Activated T-helper 9 cell treated with anti-CD3 and anti-CD28 coated beads, Interleukin-2, amount 50 U/mL, for 16 hours (primary cell): ENCODE data around the gene GMDS.

ENCODE experiments used
- DNase-seq: peaks from one replicate; pipeline ENCODE4 v3.0.0-alpha.2; 2020; ENCODE audit warnings: low read depth

Gene GMDS

DNA sequence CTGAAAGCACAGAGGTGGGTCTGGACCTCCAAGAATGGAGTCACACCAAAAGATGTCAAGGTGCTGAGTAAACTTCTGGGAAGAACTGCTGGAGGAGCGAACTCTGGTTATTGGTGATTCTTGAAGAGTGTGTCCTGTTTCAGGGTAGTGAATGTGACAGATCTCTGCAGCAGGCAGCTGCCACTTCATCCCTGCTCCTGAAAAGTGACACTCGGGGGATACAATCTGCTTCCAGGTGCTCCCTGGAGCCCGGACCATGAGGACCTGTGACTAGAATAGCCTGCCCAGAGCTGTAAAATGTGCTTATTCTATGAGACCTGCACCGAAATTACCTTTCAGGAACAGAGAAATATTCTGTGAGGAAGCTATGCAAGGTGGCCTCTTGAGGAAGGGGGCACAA lies 444.6 kb downstream of the GMDS start:
- no peak for DNase-seq

DNA sequence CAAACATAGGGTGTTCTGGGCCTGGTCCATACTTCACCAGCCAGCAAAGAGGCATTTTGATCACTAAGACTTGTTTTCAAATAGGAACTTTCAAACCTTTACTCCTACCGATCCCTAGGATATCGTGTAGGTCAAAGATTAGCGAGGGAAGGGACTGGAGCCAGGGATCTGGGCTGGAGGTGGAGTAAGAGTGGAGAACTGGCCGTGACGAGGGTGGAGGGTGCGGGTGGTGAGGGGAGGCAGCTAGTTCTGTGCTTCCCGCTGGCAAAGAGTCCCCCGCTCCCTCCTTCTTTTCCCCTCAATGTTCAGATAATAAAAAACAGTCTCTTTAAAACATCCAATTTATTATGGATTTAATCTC lies 446.5 kb downstream of the GMDS start:
- DNase-seq: no peak

DNA sequence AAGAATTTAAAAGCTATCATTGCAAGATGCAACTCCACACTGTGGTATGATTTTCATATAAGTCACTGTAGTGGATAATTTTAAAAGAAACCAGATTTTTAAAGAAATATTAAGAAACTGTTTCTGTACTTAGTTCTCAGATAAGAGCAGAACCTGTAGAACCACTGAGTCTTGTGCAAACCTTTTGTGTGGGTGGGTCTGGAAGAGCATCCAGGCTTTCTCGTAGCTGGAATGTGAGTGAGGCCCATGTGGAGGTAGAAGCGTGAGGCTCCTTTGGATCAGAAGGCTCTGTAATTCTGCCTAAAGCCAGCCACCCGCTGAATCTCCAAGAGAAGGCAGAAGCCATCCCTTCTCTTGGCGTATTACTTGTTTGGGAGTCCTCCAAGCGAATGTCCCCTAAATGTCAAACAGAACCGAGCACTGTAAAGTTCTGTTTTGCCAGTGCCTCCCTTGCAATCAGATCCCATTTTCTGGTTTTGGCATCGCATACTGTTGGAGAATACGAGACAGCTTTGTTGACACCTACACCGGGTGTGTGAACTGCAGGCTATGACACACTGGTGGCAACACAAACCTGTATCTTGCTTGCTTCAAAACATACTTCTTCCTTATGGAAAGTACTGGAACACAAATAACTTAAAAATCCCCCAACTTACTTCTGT lies 447.0 kb downstream of the GMDS start:
- DNase-seq: no peak

DNA sequence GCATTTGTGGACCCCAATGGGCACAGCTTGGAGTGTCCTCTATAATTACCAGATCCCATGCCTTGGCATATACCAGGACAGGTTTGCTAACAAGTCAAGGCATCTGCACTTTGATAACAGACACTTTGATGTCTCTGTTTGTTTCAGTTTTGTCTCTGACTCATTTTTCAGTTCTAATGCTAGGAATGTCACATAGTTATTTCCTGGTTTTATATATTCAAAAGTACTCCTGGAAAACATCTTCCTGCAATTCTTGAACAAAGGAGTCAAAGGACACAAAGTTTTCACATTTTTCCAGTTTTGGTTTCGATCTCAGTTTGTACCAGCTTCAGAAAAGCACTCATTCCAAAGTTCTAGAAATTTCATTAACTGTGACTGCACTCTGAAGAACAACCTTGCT lies 447.6 kb downstream of the GMDS start:
- DNase-seq: no peak

DNA sequence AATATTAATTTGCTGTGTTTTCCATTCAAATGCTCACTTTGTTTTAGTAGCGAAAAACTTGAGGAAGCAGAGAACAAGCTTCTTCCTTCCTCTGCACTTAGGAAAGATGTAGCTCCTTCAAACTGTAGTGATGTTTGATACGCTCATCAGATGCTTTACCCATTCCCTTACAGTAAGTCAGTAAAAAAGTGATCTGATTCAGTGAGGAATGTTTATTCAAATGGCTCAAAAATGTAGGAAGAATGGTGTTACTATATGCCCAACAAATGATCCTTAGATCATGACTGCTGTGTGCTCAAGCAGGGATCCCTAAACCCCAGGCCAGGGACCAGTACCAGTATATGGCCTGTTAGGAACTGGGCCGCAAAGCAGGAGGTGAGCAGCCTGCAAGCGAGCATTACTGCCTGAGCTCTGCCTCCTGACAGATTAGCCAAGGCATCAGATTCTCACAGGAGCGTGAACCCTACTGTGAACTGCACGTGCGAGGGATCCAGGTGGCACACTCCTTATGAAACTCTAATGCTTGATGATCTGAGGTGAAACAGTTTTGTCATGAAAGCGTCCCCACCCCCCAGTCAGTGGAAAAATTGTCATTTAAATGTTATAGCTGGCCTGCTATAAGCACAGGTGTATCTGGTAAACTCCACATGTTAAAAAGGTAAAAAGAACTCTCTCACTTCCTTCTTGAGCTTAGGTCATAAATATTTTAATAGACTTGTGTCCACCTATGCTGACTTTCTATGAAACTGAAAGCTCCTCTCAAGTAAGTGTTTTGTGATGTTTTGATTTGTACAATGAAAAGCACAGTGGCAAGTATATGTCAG lies 448.5 kb downstream of the GMDS start:
- no peak for DNase-seq

DNA sequence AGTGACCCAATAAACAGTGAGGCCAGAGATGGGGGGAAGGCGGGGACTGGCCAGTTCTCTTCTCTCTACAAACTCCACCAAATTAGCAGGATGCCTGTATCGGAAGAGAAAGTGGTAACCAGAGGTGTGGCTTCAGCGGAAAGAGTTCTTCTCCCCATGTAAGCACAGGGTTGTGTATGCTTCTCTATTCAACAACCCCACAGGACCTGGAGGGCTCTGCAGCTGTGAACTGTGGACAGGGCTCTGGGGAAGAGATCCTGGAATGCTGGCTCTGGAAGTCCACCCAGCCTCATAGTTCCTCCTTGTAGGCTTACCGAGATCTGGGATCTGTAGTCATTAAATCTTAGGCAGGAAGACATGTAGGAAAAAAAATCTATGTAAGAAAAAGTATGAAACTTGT lies 449.5 kb downstream of the GMDS start:
- no peak for DNase-seq

DNA sequence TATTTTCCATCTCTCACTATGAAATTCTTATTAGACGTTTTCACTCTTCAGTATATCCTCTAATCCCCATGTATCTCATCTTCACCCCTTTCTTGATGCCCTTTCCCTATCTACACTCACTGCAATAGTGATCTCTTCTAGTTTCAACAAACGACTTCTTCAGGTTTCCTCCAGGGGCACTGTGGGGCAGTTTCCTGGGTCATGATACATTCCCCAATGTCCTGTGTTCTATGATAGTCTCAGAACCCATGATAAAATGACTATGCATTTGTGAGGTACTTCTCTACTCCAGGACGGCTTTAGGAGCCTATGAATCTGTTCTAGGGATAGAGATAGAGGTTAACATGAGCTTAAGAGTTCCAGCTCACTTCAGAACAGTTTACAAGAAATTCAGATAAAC lies 452.4 kb downstream of the GMDS start:
- DNase-seq: no peak

DNA sequence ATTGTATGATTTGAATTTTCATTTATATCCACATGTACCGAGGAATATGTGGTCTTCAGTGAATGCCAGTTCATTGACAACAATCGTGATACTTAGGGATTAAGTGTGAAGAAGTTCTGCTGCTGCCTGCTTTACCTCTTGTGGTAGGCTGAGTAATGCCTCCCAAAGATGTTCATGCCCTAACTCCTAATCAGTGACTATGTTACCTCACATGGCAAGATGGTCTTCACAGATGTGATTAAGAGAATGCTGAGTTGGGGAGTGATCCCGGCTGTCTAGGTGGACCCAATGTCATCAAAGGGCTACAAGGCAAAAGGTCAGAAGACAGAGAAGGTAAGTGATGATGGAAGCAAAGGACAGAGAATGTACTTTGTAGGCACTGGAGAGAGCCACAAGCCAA lies 454.7 kb downstream of the GMDS start:
- DNase-seq: no peak

DNA sequence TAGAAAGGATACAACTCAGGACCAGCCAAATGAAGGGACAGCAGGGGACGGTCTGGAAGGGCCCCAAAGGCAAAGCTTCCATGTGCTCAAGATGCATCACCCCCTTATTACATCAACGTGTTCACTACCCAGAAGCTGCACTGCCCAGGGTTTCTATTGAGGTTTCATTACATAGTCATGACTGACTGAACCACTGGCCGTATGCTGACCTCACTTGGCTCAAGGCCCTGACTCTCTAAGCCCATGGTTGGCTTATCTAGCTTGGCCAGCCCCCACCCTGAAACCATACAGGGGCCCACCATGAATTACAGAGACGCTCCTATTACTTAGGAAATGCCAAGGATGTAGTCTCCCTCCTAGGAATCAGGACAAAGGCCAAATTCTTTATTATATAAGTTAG lies 456.3 kb downstream of the GMDS start:
- DNase-seq: no peak

DNA sequence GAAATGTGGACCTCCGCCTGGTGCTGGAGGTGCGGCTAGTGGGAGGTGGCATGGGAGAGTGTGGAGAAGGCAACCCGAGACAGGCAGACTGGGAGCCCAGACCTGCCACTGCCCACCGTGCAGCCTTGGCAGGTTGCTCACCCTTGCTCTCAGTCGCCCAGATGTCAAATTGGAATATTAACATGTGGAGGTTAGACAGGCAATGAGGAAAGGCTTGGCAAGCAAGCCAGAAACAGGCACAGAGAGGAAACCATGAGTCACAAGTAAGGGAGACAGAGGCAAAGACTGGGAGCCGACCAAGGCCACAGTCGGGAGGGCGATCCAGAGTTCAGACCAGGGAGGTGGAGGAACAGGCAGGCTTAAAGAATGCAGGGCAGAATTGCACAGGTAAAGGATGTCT lies 457.5 kb downstream of the GMDS start:
- no peak for DNase-seq

DNA sequence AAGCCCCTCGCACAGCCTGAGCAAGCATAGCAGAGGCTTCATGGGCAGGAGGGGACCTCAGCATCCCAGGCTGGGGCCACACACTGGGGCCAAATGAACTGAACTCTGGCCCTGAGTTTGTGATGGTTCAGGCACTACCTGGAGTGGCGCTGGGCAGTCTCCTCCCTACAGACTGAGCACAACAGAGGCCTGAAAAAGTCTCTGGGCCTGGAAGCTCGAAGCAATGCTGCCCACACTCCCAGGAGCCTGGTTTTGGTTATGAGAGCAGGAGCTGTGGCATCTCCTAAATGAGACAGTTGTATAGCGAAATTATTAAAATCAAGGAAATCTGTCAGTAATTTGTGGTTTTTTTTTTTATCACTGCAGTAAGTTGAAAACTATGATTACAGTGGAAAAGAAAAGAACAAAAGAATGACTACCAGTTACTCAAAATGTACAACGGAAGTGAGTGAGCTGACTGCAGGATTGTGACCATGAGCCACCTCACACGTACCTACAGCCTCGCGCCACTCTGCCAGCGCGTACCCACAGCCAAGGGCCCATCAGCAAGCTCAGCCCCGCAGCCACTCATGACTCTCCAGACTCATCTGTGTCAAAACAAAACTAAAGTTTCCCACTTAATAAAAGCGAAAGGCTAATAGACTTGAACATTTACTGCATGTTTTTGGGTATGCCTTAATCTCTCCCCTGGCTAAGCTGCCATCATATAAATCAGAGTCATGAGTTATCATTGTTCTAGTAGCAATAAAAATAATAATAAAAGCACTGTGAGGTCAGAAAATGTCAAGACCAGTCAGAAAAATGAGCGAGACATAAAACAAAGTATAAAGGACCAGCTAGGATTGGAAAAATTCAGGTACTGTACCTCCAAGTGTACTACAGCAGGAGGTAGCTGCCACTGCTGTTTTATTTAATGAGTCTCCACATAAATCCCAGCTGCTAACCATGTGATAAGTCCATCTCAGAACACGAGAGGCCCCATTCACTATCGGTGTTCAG lies 458.7 kb downstream of the GMDS start:
- DNase-seq: no peak

DNA sequence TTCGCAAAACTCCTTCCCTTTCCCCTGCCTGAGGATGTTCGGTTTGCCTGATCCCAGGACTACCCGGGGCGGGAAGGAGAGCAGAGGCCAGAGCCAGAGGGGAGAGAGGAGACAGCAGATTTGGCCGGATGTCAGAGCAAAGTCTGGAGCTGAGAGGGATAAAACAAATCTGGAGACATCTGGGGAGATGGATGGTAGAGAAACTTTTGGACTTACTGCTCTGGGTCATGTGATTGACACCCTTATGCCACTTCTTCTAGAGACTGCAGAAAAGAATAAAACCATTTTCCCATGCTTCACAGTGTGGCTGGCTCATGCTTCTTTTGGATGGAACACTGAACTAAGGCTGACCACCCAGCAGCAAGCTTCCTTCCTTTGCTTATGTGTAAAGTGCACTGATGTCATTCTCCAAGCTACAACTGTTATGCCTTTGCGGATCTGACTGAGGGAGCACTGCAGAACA lies 461.0 kb downstream of the GMDS start:
- no peak for DNase-seq

DNA sequence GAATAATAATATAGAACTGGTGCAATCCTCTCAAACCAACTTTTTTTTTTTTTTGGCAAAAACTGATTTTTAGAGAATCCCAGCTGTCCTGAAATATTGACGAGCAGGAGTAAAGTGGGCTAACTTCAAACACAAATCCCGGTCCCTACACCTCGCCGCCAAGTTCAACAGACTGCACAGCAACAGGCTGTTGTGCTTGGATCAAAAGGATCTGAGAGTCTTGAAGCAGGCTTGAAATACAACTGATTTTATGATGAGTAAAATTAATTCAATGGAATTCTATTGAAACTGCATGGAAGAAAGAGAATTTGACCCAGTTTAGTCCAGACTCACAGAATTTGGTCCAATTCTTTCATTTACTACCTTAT lies 463.6 kb downstream of the GMDS start:
- DNase-seq: no peak

DNA sequence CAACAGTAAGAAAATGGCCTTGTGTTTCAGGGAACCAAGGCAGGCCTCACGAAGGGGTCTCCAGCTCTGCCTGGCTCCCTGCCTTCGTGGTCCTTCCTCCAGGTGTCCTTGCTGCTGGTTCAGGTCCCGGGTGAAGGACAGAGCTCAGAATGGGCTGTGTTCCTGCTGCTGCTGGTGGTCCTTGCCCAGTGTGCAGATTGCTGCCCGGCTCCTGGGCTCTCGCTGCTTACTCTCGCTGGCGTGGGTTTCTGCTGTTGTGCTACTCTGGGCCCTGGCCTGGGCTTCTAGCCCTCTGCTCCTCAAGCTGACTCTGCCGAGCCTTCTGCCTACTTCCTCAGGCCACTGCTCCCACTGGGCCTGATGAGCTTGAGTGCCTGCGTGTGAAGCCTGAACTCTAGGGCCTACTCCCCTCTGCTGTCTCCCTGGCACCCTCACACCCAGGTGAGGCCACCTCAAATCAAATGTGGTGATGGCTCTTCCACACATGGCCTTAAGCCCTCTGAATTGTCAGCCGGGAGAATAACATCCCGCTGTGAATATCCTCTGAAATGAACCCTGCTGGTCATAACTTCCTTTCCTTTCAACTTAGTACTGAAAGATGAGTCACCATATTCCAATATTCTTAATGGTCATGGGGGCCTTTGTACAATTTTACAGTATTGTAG lies 464.1 kb downstream of the GMDS start:
- no peak for DNase-seq

DNA sequence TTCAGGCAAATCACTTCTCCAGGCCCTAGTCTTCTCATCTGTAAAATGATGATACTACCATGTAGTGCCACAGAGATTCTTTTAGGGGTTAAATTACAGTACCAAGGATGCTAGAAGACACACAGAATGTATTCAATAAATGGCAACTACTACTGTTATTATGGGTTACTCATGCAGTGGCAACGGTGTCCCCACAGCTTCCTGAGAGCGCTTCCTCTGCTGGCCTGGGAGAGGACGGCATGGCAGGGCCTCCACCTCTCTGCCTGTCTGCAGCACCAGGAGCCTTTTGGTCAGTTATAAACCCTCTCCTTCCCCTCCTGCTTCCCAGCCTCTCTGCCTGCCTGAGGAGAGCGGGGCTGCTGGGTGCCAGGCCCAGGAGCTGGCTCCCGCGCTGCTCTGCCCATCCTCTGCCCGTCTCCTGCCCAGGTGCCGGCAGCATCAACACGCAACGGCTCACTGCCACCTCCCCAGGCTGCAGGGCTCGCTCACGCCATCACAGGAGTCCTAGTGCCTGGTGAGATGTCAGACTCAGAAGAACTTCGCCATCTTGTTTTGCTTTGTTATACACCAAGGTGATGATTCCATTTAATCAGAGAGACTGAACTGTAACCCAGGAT lies 465.0 kb downstream of the GMDS start:
- no peak for DNase-seq

DNA sequence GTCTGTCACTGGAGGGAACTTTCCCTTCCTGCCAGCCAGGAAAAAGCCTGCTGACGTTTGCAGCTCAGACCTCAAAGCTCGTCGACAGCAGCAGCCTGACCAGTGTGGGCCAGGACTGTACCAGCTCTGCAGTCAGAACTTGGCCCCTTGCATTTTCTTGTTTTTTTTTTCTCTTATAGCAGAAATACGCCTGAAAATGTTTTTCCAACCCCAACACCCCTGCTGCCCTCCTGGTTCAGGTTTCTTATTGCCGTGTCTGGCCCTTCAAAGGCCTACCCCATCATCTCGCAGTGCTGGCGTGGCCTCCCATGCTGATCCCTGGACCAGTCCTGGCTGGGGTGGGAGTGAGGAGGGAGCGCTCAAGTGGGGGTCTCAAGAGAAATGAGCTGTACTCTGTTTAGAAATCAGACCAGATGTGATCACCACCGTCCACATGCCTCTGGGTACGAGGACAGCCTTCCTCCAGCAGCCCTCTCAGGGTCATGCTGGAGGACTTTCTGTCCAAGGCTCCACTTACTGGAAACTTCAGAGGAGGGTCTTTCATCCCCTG lies 466.6 kb downstream of the GMDS start:
- no peak for DNase-seq

DNA sequence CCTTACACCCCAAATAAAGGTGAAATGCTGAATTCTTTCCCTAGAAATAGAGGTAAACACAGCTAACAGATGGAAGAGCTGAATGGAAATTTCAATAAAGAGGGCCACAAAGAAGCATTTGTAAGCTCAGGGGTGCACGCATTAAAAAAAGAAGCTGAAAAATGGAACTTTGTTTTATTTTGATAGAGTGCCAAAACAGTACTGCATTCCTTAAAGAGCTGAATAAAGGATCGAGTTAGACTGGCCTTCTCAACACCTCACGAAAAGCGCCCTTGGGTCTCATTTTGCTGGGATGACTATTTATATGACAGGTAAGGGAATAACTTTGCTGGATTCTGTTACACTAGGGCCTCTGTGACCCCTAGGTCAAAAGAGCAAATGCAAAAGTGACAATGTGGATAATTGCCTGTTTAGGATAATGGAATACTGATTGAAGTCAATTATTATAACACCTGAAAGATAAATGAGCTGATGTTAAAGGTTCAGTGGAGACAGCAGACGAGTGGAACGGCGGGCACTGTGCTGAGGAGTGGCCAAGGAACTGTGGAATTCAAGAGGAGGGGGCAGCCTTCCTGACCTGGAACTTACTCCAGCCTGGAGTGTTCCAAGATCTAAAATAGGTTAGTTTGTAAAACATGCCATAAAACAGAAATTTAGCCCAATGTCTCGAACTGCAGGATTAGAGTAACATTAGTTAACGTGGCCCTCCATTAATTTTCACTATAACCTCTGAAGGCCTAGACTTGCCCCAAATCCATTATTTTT lies 467.3 kb downstream of the GMDS start:
- no peak for DNase-seq

DNA sequence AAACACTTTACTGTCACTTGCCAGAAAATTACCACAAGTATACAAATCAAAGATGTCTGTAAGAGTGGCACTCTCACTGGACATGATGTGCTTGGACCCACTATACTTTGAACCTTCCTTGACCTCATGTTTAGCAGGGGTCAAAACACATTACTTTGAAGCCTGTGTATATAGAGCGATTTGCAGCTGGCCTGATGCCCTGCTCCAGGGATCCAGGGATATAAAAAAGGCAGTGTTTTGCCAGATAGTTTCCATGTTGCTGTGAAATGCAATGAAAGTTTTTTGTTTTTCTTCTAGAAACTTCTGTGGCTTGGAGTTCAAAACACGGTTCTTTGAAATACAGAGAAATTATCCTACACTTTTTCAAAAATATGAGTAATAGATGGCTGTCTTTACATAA lies 470.0 kb downstream of the GMDS start:
- DNase-seq: no peak

DNA sequence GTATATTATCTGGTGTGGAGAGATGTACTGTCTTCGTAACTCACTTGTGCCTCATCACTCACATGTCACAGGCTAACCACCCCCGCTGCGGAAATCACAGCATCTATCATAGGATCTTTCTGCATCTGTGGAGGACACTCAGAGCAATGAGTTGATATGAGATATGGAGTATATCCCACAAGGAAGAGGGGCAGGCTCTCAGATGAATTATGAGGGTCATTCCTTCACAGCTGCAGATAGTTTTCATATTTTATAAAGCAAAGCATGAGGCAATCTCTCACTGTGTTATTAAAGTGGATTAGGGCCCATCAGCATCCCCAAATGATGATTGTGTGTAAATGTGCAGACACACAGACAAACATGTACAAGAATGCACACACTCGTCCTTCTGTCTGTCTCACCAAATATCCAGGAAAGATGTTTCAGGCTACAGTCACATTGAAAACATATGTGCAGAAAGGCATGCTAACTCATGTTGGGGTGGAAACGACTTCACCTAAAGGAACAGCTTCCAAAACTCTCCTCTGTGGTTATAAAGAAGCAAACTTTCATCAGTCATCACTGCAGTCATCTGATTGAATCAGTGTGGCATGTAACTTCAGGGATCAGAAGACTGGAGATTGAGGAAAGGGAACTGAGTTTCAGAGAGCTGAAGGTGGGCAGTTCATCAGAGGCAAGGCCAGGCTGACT lies 471.0 kb downstream of the GMDS start:
- no peak for DNase-seq

DNA sequence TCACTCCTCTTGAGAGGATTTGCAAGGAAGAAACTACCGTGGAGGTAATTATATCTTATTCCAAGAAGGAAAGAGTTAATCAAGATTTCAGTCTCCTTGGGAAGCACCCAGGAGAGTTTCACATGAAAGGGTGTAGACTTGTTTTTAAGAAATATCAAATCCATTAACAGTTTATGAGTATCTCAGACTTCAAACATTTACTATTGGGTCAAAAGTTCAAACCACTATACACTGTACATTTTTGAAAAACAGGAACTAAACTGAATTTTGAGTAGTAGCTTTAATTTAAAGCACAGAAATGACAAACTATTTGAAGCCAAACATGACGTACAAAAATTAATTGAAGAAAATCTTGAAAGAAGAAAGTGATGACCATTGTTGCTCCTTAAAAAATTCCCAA lies 471.7 kb downstream of the GMDS start:
- no peak for DNase-seq
